ENCODE data around the gene ATP4B. TPM values are rescaled to one million over a fixed set of nuclear protein-coding genes. Genes with fewer than 3 reads are reported as not detected.

Gene ATP4B
- total RNA-seq, 3 donors from 2014 or later (not counting 1 experiment from before 2014, with no cell fraction given) = not detected

- Mint-ChIP-seq H3K9me3 (no peaks in the 10 kb centered on the region), H3K36me3 (no peaks in the 10 kb centered on the region), H3K27ac (no peak overlapping the region), H3K4me1 (peaks cover under 1 to 11% of the 10 kb centered on the region in 2 donors), H3K27me3 (ENCODE audit: low read depth in 2 of 2) (no peaks in the 10 kb centered on the region), H3K4me3 (no peak overlapping the region)
- DNase-seq (no peak), ATAC-seq (no peak)
- intact Hi-C loops (cut with micrococcal nuclease) = no loop called here
- WGBS (ENCODE audit: insufficient coverage) = 98% methylated on average over 16 of the region's 16 CpGs
- Histone ChIP-seq H3K36me3 (ENCODE audit: control insufficient read depth, insufficient read depth, low read length) (no peaks in the 10 kb centered on the region), H3K27ac (ENCODE audit: low read length) (no peak overlapping the region), H3K9me3 (ENCODE audit: control insufficient read depth, insufficient read depth, low read length) (no peaks in the 10 kb centered on the region), H3K4me3 (ENCODE audit: low read length) (no peak overlapping the region), H3K27me3 (ENCODE audit: control insufficient read depth, insufficient read depth, low read length) (no peaks in the 10 kb centered on the region), H3K4me1 (ENCODE audit: control insufficient read depth, insufficient read depth, low read length) (peaks cover under 1% of the 10 kb centered on the region)
- TF ChIP-seq, protein P1, sequence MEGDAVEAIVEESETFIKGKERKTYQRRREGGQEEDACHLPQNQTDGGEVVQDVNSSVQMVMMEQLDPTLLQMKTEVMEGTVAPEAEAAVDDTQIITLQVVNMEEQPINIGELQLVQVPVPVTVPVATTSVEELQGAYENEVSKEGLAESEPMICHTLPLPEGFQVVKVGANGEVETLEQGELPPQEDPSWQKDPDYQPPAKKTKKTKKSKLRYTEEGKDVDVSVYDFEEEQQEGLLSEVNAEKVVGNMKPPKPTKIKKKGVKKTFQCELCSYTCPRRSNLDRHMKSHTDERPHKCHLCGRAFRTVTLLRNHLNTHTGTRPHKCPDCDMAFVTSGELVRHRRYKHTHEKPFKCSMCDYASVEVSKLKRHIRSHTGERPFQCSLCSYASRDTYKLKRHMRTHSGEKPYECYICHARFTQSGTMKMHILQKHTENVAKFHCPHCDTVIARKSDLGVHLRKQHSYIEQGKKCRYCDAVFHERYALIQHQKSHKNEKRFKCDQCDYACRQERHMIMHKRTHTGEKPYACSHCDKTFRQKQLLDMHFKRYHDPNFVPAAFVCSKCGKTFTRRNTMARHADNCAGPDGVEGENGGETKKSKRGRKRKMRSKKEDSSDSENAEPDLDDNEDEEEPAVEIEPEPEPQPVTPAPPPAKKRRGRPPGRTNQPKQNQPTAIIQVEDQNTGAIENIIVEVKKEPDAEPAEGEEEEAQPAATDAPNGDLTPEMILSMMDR (IDR thresholded peaks at IDR 0.05) = no peak
These were observed 44.1 kb downstream of the ATP4B start for GRCh38 chr13:113613789-113614379.

DNA sequence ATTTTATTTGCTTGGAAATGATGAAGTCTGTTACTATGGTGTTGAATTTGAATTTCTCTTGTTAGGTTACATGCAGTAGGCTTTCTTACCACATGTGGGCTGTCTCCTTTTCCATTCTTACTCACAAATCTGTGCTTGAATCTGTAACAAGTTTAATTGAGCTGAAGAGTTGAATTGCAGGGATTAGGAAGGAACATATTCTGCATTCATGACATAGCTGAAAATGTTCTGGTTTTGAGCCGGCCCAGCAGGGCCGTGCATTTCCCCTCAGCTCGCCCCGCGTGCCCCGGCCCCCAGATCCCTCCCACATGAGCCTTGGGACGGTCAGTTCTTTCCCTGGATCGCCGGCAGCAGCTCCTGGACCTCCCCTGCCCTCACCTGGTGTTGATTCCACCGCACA, 45.4 kb downstream of the ATP4B start:
- no peaks in the 10 kb centered on the region for H3K9me3 Mint-ChIP-seq
- 95% methylated on average over 10 of the region's 10 CpGs for WGBS (ENCODE audit: insufficient coverage)
- Histone ChIP-seq H3K36me3 (ENCODE audit: control insufficient read depth, insufficient read depth, low read length) (no peaks in the 10 kb centered on the region), H3K4me1 (ENCODE audit: control insufficient read depth, insufficient read depth, low read length) (peaks cover 13% of the 10 kb centered on the region), H3K27ac (ENCODE audit: low read length) (no peak overlapping the region), H3K9me3 (ENCODE audit: control insufficient read depth, insufficient read depth, low read length) (no peaks in the 10 kb centered on the region), H3K4me3 (ENCODE audit: low read length) (no peak overlapping the region), H3K27me3 (ENCODE audit: control insufficient read depth, insufficient read depth, low read length) (no peaks in the 10 kb centered on the region)
- H3K4me1 Mint-ChIP-seq = peaks cover 13 to 23% of the 10 kb centered on the region in 2 donors
- intact Hi-C loops (cut with micrococcal nuclease) = no loop called here
- TF ChIP-seq, protein P1 (IDR thresholded peaks at IDR 0.05) = no peak
- no peaks in the 10 kb centered on the region for H3K36me3 Mint-ChIP-seq
- no peaks in the 10 kb centered on the region for H3K27me3 Mint-ChIP-seq (ENCODE audit: low read depth in 2 of 2)
- DNase-seq (no peak), ATAC-seq (no peak)
- no peak overlapping the region for H3K27ac Mint-ChIP-seq
- no peak overlapping the region for H3K4me3 Mint-ChIP-seq

DNA sequence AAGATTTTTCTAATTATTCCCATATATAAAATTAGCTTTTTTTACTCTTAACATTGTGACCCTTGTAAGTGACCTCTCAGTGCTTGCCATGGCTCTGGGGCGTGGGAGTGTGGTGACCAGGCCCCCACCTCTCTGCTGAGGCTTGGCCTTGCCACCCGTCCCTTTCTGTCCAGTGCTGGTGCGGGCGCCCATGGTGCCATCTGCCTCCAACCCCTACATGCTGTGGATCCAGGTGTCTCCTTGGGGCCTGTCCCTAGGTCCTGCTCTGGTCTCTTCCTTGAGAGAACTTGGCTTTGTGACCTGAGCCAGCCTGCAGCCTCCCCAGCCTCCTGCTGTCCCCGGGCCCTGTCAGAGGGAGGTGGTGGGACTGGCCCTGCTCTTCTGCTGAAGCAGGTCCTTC, 46.0 kb downstream of the ATP4B start:
- H3K9me3 ChIP-seq (ENCODE audit: control insufficient read depth, insufficient read depth, low read length) = no peaks in the 10 kb centered on the region
- H3K4me1 ChIP-seq (ENCODE audit: control insufficient read depth, insufficient read depth, low read length) = peaks cover 19% of the 10 kb centered on the region
- no peaks in the 10 kb centered on the region for H3K36me3 ChIP-seq (ENCODE audit: control insufficient read depth, insufficient read depth, low read length)
- H3K27me3 ChIP-seq (ENCODE audit: control insufficient read depth, insufficient read depth, low read length) = no peaks in the 10 kb centered on the region
- Mint-ChIP-seq H3K27me3 (ENCODE audit: low read depth in 2 of 2) (no peaks in the 10 kb centered on the region), H3K9me3 (no peaks in the 10 kb centered on the region), H3K4me1 (peaks cover 19 to 27% of the 10 kb centered on the region in 2 donors), H3K27ac (no peak overlapping the region), H3K36me3 (no peaks in the 10 kb centered on the region), H3K4me3 (no peak overlapping the region)
- no peak overlapping the region for H3K4me3 ChIP-seq (ENCODE audit: low read length)
- TF ChIP-seq, protein P1 (IDR thresholded peaks at IDR 0.05) = no peak
- intact Hi-C loops (cut with micrococcal nuclease) = no loop called here
- no peak overlapping the region for H3K27ac ChIP-seq (ENCODE audit: low read length)
- DNase-seq (no peak), ATAC-seq (no peak)
- WGBS (ENCODE audit: insufficient coverage) = 98% methylated on average over 5 of the region's 5 CpGs

GRCh38 chr13:113610266-113610665, 47.7 kb downstream of the ATP4B start:
- Mint-ChIP-seq H3K27me3 (ENCODE audit: low read depth in 2 of 2) (no peaks in the 10 kb centered on the region), H3K27ac (peak overlapping the region; percentile 76 to 96), H3K4me1 (peaks cover 31 to 33% of the 10 kb centered on the region in 2 donors), H3K36me3 (no peaks in the 10 kb centered on the region), H3K4me3 (no peak overlapping the region), H3K9me3 (no peaks in the 10 kb centered on the region)
- intact Hi-C loops (cut with micrococcal nuclease) = no loop called here
- no peaks in the 10 kb centered on the region for H3K36me3 ChIP-seq (ENCODE audit: control insufficient read depth, insufficient read depth, low read length)
- whole genome bisulfite sequencing (ENCODE audit: insufficient coverage) = 96% methylated on average over 19 of the region's 19 CpGs
- TF ChIP-seq, protein P1 (IDR thresholded peaks at IDR 0.05) = no peak
- no peaks in the 10 kb centered on the region for H3K27me3 ChIP-seq (ENCODE audit: control insufficient read depth, insufficient read depth, low read length)
- H3K9me3 ChIP-seq (ENCODE audit: control insufficient read depth, insufficient read depth, low read length) = no peaks in the 10 kb centered on the region
- no peak overlapping the region for H3K4me3 ChIP-seq (ENCODE audit: low read length)
- ATAC-seq (no peak), DNase-seq (no peak)
- H3K4me1 ChIP-seq (ENCODE audit: control insufficient read depth, insufficient read depth, low read length) = peaks cover 30% of the 10 kb centered on the region
- H3K27ac ChIP-seq (ENCODE audit: low read length) = no peak overlapping the region
